Activated naive CD4-positive, alpha-beta T cell treated with Interleukin-2 at 50 U/mL for 16 hours (primary cell): ENCODE data around the gene SLC34A3.

ENCODE experiments used
- DNase-seq: peaks from one replicate; pipeline ENCODE4 v3.0.0-alpha.2; 2020

SLC34A3 gene

GRCh38 chr9:137218754-137219271 is 11.9 kb upstream of the SLC34A3 start:
- DNase-seq = no peak

GRCh38 chr9:137219757-137220316 is 10.9 kb upstream of the SLC34A3 start:
- DNase-seq = no peak

- DNase-seq = no peak
Measured at GRCh38 chr9:137220317-137221094, 10.2 kb upstream of the SLC34A3 start.

- no peak for DNase-seq
Measured at GRCh38 chr9:137221095-137221505, 9.6 kb upstream of the SLC34A3 start.

GRCh38 chr9:137221506-137222111 is 9.1 kb upstream of the SLC34A3 start:
- no peak for DNase-seq

- DNase-seq = no peak
Measured at GRCh38 chr9:137222190-137223077, 8.3 kb upstream of the SLC34A3 start, which contains the start of gene RNF208. RNF208 (minus strand) TSS chr9:137222240; CDS start chr9:137221212, 1,028 bp downstream.

- peak; percentile 99 for DNase-seq
Measured at GRCh38 chr9:137223078-137223970, 7.4 kb upstream of the SLC34A3 start.

- DNase-seq = no peak
Measured at GRCh38 chr9:137224830-137225694, 5.6 kb upstream of the SLC34A3 start, which contains the start of gene CYSRT1. CYSRT1 (plus strand) TSS chr9:137225174; CDS start chr9:137225622, 448 bp downstream.

- no peak for DNase-seq
Measured at GRCh38 chr9:137225699-137226331, 4.9 kb upstream of the SLC34A3 start.

GRCh38 chr9:137226338-137227053 is 4.2 kb upstream of the SLC34A3 start:
- DNase-seq = no peak

GRCh38 chr9:137227054-137227852 is 3.4 kb upstream of the SLC34A3 start, which contains the start of gene RNF224:
RNF224 (plus strand) TSS chr9:137227502; CDS start chr9:137228336, 834 bp downstream.
- DNase-seq = peak; percentile 82

- no peak for DNase-seq
Measured at GRCh38 chr9:137227853-137228505, 2.7 kb upstream of the SLC34A3 start.

- no peak for DNase-seq
Measured at GRCh38 chr9:137228506-137228967, 2.2 kb upstream of the SLC34A3 start.

- no peak for DNase-seq
Measured at GRCh38 chr9:137228968-137229896, 1.5 kb upstream of the SLC34A3 start.

- no peak for DNase-seq
Measured at GRCh38 chr9:137229903-137230704, 597 bp upstream of the SLC34A3 start.
